ENCODE results near the gene TMEM176B.

TMEM176B gene

DNA sequence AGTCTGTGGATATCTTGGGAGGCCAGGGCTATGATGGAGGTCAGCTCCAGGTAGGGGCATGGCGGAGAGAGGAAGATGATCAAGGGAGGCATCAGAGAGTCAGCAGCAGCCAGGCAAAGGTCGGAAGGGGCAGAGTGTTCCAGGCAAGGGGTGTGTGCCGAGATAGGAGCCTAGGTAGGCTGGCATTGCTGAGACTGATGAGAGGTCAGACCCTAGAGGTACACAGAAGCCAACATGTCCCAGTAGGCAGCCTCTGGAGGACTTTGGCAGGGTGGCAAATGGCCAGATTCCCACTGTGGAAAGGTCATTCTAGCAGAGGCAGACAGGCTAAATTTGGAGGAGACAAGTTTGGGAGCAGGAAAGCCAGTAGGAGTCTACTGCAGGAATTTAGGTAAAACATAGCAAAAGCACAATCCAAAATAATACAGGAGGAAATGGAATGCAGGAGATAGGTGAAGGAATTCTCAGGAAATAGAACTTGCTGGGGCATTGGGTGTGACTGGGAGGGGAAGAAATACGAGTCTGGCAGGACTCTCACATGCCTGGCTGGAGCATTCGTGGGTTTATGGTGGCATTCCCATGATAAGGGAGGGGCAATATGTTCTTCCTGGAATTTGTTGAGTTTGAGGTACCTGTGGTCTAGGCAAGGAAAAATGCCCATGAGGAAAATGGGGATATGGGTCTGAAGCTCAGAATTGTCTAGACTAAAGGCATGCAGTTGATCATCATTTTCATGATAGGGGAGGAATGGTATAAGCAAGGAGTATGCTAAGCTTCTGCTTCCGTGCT lies 26.1 kb upstream of the TMEM176B start:
- DNase-seq: no peak
- no CpG with 5 or more reads among the region's 6 CpGs for WGBS (ENCODE audit: extremely low coverage, insufficient coverage, low lambda C conversion rate)

DNA sequence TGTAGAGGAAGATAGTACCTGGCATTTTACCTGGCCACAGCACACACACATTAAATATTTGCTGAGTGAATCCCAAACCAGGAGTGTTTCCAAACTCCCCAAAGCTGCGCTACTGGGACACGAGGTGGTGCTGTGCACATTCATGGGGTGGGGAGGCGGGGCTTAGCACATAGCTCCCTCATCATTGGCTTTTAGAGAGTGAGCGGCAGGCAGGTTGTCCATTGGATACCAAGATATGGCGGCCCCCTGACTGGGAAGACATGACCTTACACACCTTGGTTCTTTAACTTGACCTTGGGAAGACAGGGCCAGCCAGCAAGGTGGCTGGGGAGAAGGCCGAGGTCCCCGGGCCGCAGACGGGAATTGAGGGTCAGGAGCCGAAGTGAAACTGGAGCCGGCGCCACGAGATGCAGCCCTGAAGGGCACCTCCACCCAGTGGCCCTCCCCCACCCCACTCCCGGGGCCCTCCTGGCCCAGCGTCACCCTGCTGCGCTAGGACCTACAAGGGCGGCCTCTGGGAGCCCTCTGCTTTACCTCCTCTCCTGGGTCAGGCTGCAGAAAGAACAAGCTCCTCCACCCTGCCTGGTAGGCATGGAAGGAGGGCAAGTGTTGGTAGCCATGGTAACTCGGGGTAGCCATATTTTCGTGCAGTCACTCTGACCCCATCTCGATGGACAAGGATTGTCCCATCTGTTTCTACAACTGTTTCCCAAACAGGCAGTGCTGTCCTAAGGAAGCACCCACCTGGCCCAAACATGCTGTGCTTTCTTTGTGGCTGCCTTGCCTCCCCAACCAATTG lies 24.4 kb upstream of the TMEM176B start:
- H3K4me1 ChIP-seq (ENCODE audit: control insufficient read depth, low read depth, low read length): no peaks in the 10 kb centered on the region
- no peaks in the 10 kb centered on the region for H3K27me3 ChIP-seq (ENCODE audit: insufficient read depth, low read length, poor library complexity)
- no peak overlapping the region for H2BK120ac ChIP-seq (ENCODE audit: low read depth, low read length)
- no peak overlapping the region for H3K18ac ChIP-seq (ENCODE audit: low read length)
- H3K4me2 ChIP-seq (ENCODE audit: low read length): no peak overlapping the region
- H2BK5ac ChIP-seq (ENCODE audit: low read length): no peak overlapping the region
- no peaks in the 10 kb centered on the region for H3K79me1 ChIP-seq (ENCODE audit: low read length)
- no CpG with 5 or more reads among the region's 20 CpGs for WGBS (ENCODE audit: extremely low coverage, insufficient coverage, low lambda C conversion rate)
- no peak overlapping the region for H3K4ac ChIP-seq (ENCODE audit: low read depth, low read length)
- no peak overlapping the region for H3K27ac ChIP-seq (ENCODE audit: low read depth, low read length)
- no peaks in the 10 kb centered on the region for H3K36me3 ChIP-seq (ENCODE audit: control insufficient read depth, insufficient read depth, low read length)
- H3K56ac ChIP-seq (ENCODE audit: low read length): no peak overlapping the region
- H2BK15ac ChIP-seq (replicated peaks; ENCODE audit: low read depth): no peak overlapping the region
- no peak overlapping the region for H2AK5ac ChIP-seq (ENCODE audit: low read length)
- no peak overlapping the region for H3K4me3 ChIP-seq (ENCODE audit: low read length)
- no peak for DNase-seq
- no peak overlapping the region for H3K23ac ChIP-seq (ENCODE audit: low read length)
- H4K5ac ChIP-seq (ENCODE audit: low read length): no peak overlapping the region
- H3K79me2 ChIP-seq (ENCODE audit: control insufficient read depth, insufficient read depth, low read length): no peaks in the 10 kb centered on the region
- H3K9ac ChIP-seq (ENCODE audit: low read length): no peak overlapping the region
- H4K8ac ChIP-seq (ENCODE audit: low read depth, low read length): no peak overlapping the region

More for the DNA sequence above, 26.1 kb upstream of the TMEM176B start:
- no peak overlapping the region for H3K23ac ChIP-seq (ENCODE audit: low read length)
- H3K79me1 ChIP-seq (ENCODE audit: low read length): no peaks in the 10 kb centered on the region
- no peak overlapping the region for H3K9ac ChIP-seq (ENCODE audit: low read length)
- no peak overlapping the region for H4K5ac ChIP-seq (ENCODE audit: low read length)
- H3K4ac ChIP-seq (ENCODE audit: low read depth, low read length): no peak overlapping the region
- no peak overlapping the region for H2BK15ac ChIP-seq (replicated peaks; ENCODE audit: low read depth)
- H3K27ac ChIP-seq (ENCODE audit: low read depth, low read length): no peak overlapping the region
- no peak overlapping the region for H2AK5ac ChIP-seq (ENCODE audit: low read length)
- no peaks in the 10 kb centered on the region for H3K27me3 ChIP-seq (ENCODE audit: insufficient read depth, low read length, poor library complexity)
- no peak overlapping the region for H3K4me2 ChIP-seq (ENCODE audit: low read length)
- H4K8ac ChIP-seq (ENCODE audit: low read depth, low read length): no peak overlapping the region
- no peak overlapping the region for H2BK5ac ChIP-seq (ENCODE audit: low read length)
- no peak overlapping the region for H3K18ac ChIP-seq (ENCODE audit: low read length)
- no peaks in the 10 kb centered on the region for H3K4me1 ChIP-seq (ENCODE audit: control insufficient read depth, low read depth, low read length)
- no peak overlapping the region for H3K56ac ChIP-seq (ENCODE audit: low read length)
- H3K36me3 ChIP-seq (ENCODE audit: control insufficient read depth, insufficient read depth, low read length): no peaks in the 10 kb centered on the region
- H3K4me3 ChIP-seq (ENCODE audit: low read length): no peak overlapping the region
- no peak overlapping the region for H2BK120ac ChIP-seq (ENCODE audit: low read depth, low read length)
- H3K79me2 ChIP-seq (ENCODE audit: control insufficient read depth, insufficient read depth, low read length): no peaks in the 10 kb centered on the region

DNA sequence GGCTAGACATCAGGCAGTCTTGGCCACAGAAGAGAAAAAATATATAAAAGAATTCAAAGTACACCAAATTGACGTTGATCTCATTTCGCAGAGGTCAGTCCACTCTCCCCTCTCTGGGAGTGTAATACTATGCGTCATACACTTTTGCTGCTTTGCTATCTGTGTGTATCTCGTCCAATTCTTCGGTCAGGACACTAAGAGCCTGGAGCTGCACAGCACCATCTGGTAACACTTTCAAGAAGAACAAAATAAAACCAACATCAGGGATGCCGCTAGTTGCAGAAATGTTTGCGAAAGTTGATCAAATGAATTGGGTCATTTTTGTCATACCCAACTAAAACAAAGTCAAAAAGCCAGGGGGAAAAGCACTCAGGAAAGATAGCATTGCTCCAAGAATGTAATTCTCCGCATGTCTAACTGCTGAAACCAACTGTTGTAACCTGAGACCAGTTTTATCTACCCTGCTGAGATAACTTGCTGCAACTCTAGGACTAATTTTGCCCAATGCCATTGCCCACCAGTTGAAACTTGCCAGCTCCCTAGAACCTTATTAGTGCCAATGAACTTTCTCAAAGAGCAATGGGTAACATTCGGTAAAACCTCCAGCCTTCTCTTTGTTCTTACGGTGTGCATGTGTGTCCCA lies 23.4 kb upstream of the TMEM176B start:
- Histone ChIP-seq H3K79me1 (ENCODE audit: low read length) (no peaks in the 10 kb centered on the region), H3K27ac (ENCODE audit: low read depth, low read length) (no peak overlapping the region), H3K18ac (ENCODE audit: low read length) (no peak overlapping the region), H3K4ac (ENCODE audit: low read depth, low read length) (no peak overlapping the region), H4K5ac (ENCODE audit: low read length) (no peak overlapping the region), H3K23ac (ENCODE audit: low read length) (no peak overlapping the region), H2BK5ac (ENCODE audit: low read length) (no peak overlapping the region), H4K8ac (ENCODE audit: low read depth, low read length) (no peak overlapping the region), H3K4me2 (ENCODE audit: low read length) (no peak overlapping the region), H2AK5ac (ENCODE audit: low read length) (no peak overlapping the region), H3K4me3 (ENCODE audit: low read length) (no peak overlapping the region), H2BK120ac (ENCODE audit: low read depth, low read length) (no peak overlapping the region), H3K79me2 (ENCODE audit: control insufficient read depth, insufficient read depth, low read length) (no peaks in the 10 kb centered on the region), H2BK15ac (replicated peaks; ENCODE audit: low read depth) (no peak overlapping the region), H3K9ac (ENCODE audit: low read length) (no peak overlapping the region), H3K27me3 (ENCODE audit: insufficient read depth, low read length, poor library complexity) (no peaks in the 10 kb centered on the region), H3K56ac (ENCODE audit: low read length) (no peak overlapping the region), H3K4me1 (ENCODE audit: control insufficient read depth, low read depth, low read length) (no peaks in the 10 kb centered on the region), H3K36me3 (ENCODE audit: control insufficient read depth, insufficient read depth, low read length) (no peaks in the 10 kb centered on the region)
- WGBS (ENCODE audit: extremely low coverage, insufficient coverage, low lambda C conversion rate): no CpG with 5 or more reads among the region's 10 CpGs
- peak; percentile 22 for DNase-seq

DNA sequence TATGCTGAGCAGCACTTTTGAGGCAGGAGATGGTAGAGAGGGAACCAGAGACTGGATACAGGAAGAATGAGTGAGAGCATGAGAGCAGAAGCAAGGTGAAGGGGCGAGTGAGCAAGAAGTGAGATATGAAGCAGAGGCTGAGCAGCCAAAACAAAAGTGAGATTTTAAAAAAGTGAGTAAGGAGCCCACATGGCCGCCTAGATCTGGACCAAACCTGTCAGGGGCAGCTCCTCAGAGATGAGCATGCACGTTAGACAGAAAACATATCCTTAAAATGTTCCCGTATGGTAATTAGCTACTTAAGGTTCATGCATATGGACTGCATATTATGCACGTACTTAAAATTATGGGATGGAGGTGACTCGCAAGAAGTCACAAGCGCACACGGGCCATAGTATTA lies 22.9 kb upstream of the TMEM176B start:
- no peak for DNase-seq
- Histone ChIP-seq H2BK5ac (ENCODE audit: low read length) (no peak overlapping the region), H3K23ac (ENCODE audit: low read length) (no peak overlapping the region), H3K4me2 (ENCODE audit: low read length) (no peak overlapping the region), H2AK5ac (ENCODE audit: low read length) (no peak overlapping the region), H3K79me2 (ENCODE audit: control insufficient read depth, insufficient read depth, low read length) (no peaks in the 10 kb centered on the region), H3K4me3 (ENCODE audit: low read length) (no peak overlapping the region), H3K27ac (ENCODE audit: low read depth, low read length) (no peak overlapping the region), H2BK15ac (replicated peaks; ENCODE audit: low read depth) (no peak overlapping the region), H3K27me3 (ENCODE audit: insufficient read depth, low read length, poor library complexity) (no peaks in the 10 kb centered on the region), H4K8ac (ENCODE audit: low read depth, low read length) (no peak overlapping the region), H2BK120ac (ENCODE audit: low read depth, low read length) (no peak overlapping the region), H3K4me1 (ENCODE audit: control insufficient read depth, low read depth, low read length) (no peaks in the 10 kb centered on the region), H3K56ac (ENCODE audit: low read length) (no peak overlapping the region), H3K18ac (ENCODE audit: low read length) (no peak overlapping the region), H4K5ac (ENCODE audit: low read length) (no peak overlapping the region), H3K79me1 (ENCODE audit: low read length) (no peaks in the 10 kb centered on the region), H3K9ac (ENCODE audit: low read length) (no peak overlapping the region), H3K36me3 (ENCODE audit: control insufficient read depth, insufficient read depth, low read length) (no peaks in the 10 kb centered on the region), H3K4ac (ENCODE audit: low read depth, low read length) (no peak overlapping the region)
- no CpG with 5 or more reads among the region's 8 CpGs for WGBS (ENCODE audit: extremely low coverage, insufficient coverage, low lambda C conversion rate)

DNA sequence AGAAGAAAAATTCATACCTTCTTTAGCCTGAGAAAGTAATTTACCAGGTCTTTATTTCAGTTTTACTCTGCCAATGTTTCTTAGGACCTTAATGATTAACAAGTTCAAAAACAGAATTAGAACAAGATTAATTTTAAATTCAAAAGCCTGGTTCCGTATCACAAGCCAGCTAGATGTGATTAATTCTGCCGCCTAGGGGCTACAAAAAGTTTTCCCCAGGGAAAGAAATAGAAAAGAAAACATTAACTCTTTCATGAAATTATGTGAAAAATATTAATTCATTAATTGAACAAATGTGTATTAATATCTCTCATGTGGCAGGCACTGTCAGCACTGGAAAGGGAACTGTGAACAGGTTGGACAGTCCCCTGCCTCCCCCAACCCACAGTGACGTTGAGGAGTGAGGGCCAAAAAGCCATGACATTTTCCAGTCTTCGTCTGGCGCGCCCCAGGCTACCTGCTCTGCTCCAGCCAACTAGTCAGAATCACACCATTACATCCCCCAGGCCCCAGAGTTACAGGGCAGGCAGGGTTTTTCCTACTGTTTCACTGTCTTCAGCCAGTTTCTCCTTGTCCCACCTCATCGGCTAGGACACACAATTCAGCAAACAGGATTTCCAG lies 20.5 kb upstream of the TMEM176B start:
- no peak overlapping the region for H3K4me3 ChIP-seq (ENCODE audit: low read length)
- no peak for DNase-seq
- no peak overlapping the region for H2BK15ac ChIP-seq (replicated peaks; ENCODE audit: low read depth)
- no peak overlapping the region for H3K4me2 ChIP-seq (ENCODE audit: low read length)
- H3K27ac ChIP-seq (ENCODE audit: low read depth, low read length): no peak overlapping the region
- H3K9ac ChIP-seq (ENCODE audit: low read length): no peak overlapping the region
- no peak overlapping the region for H2AK5ac ChIP-seq (ENCODE audit: low read length)
- H3K79me2 ChIP-seq (ENCODE audit: control insufficient read depth, insufficient read depth, low read length): no peaks in the 10 kb centered on the region
- no peak overlapping the region for H2BK120ac ChIP-seq (ENCODE audit: low read depth, low read length)
- H2BK5ac ChIP-seq (ENCODE audit: low read length): no peak overlapping the region
- H3K23ac ChIP-seq (ENCODE audit: low read length): no peak overlapping the region
- no peaks in the 10 kb centered on the region for H3K79me1 ChIP-seq (ENCODE audit: low read length)
- no peak overlapping the region for H3K4ac ChIP-seq (ENCODE audit: low read depth, low read length)
- no CpG with 5 or more reads among the region's 7 CpGs for WGBS (ENCODE audit: extremely low coverage, insufficient coverage, low lambda C conversion rate)
- no peaks in the 10 kb centered on the region for H3K36me3 ChIP-seq (ENCODE audit: control insufficient read depth, insufficient read depth, low read length)
- no peak overlapping the region for H4K8ac ChIP-seq (ENCODE audit: low read depth, low read length)
- H4K5ac ChIP-seq (ENCODE audit: low read length): no peak overlapping the region
- H3K18ac ChIP-seq (ENCODE audit: low read length): no peak overlapping the region
- H3K56ac ChIP-seq (ENCODE audit: low read length): no peak overlapping the region
- H3K27me3 ChIP-seq (ENCODE audit: insufficient read depth, low read length, poor library complexity): no peaks in the 10 kb centered on the region
- H3K4me1 ChIP-seq (ENCODE audit: control insufficient read depth, low read depth, low read length): no peaks in the 10 kb centered on the region

Measured in mesendoderm (in vitro differentiated cells).